Measurements from ENCODE around the gene UNC13B.

UNC13B gene

DNA sequence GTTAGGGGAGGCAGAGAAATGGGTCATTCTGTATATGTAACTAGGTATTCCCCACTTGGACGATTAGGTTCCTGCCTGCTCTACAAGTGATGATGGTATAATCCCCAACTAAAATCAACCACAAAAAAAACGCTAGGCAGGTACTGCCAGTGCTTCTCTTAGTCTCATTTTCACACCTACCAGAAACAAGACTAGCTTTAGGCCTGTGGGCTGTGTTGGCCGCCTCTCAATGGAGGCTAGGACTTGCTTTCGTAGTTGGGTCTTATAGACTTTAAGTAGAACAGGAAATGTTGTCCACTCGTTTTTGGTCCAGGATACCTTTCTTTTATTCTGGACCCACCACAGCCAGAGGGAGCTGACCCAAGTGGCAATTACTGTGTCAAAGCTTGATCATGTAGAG lies 111.8 kb downstream of the UNC13B start:
- Histone ChIP-seq H3K27ac (ENCODE audit: insufficient read depth in 1 of 2, low read depth in 1 of 2, low read length in 2 of 2, poor library complexity in 1 of 2, severe bottlenecking in 2 of 2) (no peak overlapping the region), H3K9me3 (ENCODE audit: control extremely low read depth in 1 of 5, control insufficient read depth in 4 of 5, insufficient read depth in 2 of 5, low read depth in 1 of 5, low read length in 4 of 5) (no peaks in the 10 kb centered on the region), H3K4me3 (ENCODE audit: control insufficient read depth in 1 of 7, extremely low read depth in 1 of 7, insufficient read depth in 4 of 7, low read depth in 2 of 7, low read length in 6 of 7) (no peak overlapping the region), H3K4me1 (ENCODE audit: control extremely low read depth in 1 of 4, control insufficient read depth in 4 of 4, insufficient read depth in 4 of 4, low read length in 3 of 4) (peaks cover 0 to 11% (median 0%) of the 10 kb centered on the region in 4 experiments), H3K36me3 (ENCODE audit: control insufficient read depth in 4 of 4, insufficient read depth in 4 of 4, low read length in 3 of 4) (no peaks in the 10 kb centered on the region), H3K27me3 (replicated peaks in 2 of 5; ENCODE audit: control insufficient read depth in 4 of 5, insufficient read depth in 5 of 5, low read length in 4 of 5) (no peaks in the 10 kb centered on the region)
- ChIA-PET POLR2A (no interaction called here), CTCF (interaction anchor here (0.7 to 1.1 kb wide), 2 partner anchors 14 to 88 kb away, joined by 3 read pairs; no protein-coding TSS in a partner anchor)
- DNase-seq, result no peak
- WGBS (ENCODE audit: insufficient coverage), result 100% methylated on average over 3 of the region's 5 CpGs

DNA sequence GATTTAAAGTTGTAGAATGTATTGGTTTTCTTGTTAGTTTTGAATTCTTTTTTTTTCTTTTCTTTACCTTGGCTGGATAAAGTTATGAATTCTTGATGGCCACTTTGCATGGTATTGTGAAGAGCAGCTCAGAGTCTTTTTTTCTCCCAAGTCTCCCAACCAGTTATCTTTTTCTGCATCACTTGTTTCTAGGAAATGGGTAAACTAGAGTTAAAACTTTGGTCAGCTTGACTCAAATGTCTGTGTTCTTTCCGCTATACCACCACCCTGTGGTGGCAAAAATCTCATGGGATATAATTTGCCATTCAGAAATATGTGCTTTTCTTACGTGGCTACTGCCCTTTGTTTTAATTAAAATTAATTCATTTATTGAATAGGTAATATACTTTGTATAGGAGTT lies 113.2 kb downstream of the UNC13B start:
- Histone ChIP-seq H3K27ac (ENCODE audit: insufficient read depth in 1 of 2, low read depth in 1 of 2, low read length in 2 of 2, poor library complexity in 1 of 2, severe bottlenecking in 2 of 2) (no peak overlapping the region), H3K27me3 (replicated peaks in 2 of 5; ENCODE audit: control insufficient read depth in 4 of 5, insufficient read depth in 5 of 5, low read length in 4 of 5) (no peaks in the 10 kb centered on the region), H3K9me3 (ENCODE audit: control extremely low read depth in 1 of 5, control insufficient read depth in 4 of 5, insufficient read depth in 2 of 5, low read depth in 1 of 5, low read length in 4 of 5) (no peaks in the 10 kb centered on the region), H3K4me3 (ENCODE audit: control insufficient read depth in 1 of 7, extremely low read depth in 1 of 7, insufficient read depth in 4 of 7, low read depth in 2 of 7, low read length in 6 of 7) (no peak overlapping the region), H3K36me3 (ENCODE audit: control insufficient read depth in 4 of 4, insufficient read depth in 4 of 4, low read length in 3 of 4) (no peaks in the 10 kb centered on the region), H3K4me1 (ENCODE audit: control extremely low read depth in 1 of 4, control insufficient read depth in 4 of 4, insufficient read depth in 4 of 4, low read length in 3 of 4) (peaks cover 0 to 11% (median 0%) of the 10 kb centered on the region in 4 experiments)
- ChIA-PET CTCF (interaction anchor here (1.0 kb wide), 1 partner anchor 158 kb away, joined by 6 read pairs; no protein-coding TSS in a partner anchor), POLR2A (no interaction called here)
- no CpG with 5 or more reads among the region's 2 CpGs for WGBS (ENCODE audit: insufficient coverage)
- peak; percentile 29 to 47 (median 34) for DNase-seq

DNA sequence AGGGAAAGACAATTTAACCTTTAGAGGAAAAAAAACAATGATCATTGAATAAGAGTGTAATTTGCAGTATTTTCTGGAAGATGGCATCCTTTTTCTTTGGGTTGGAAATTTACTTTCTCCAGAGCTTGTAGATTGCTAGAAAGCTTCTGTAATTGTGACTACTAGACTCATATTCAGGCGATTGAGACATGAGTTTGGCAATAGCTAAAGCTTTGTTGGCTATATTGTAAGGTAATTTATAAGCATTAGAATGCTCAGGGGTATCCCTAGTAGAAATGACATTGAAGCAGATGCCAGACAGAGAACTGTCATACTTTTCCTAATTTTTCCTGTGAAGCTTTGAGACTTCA lies 115.3 kb downstream of the UNC13B start:
- H3K27ac ChIP-seq (ENCODE audit: insufficient read depth in 1 of 2, low read depth in 1 of 2, low read length in 2 of 2, poor library complexity in 1 of 2, severe bottlenecking in 2 of 2), result no peak overlapping the region

DNA sequence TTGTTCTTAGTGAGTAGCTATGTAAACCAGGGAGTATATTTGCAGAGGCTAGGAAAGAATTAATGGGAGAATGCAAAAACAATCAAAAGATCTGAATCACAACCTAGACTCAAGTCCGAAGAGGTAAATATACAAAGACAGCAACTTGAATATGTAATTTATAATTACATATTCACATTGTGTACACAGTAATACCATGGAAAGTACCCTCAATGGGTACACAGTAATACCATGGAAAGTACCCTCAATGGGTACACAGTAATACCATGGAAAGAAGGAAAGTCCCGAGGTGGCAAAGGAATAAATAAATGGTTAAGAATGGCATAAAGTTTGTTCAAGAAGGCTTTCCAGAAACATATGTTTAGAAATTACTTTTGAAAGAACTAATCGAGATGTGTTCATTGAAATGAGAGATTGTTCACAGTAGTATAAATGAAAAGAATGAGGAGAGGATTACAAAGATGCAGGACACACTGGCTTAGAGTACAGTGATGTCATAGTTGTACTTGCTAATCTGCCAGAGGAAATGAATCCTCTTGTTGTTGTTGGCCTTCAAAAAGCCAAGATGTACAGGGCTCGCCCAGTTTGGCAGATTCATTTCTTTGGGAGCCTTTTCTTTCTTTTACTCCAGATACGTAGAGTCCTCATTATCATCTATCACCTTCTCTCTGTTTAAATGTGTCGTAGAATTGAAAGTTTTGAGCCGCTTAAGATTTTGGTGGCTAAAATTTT lies 116.0 kb downstream of the UNC13B start:
- Histone ChIP-seq H3K9me3 (ENCODE audit: control extremely low read depth in 1 of 5, control insufficient read depth in 4 of 5, insufficient read depth in 2 of 5, low read depth in 1 of 5, low read length in 4 of 5) (no peaks in the 10 kb centered on the region), H3K27me3 (replicated peaks in 2 of 5; ENCODE audit: control insufficient read depth in 4 of 5, insufficient read depth in 5 of 5, low read length in 4 of 5) (no peaks in the 10 kb centered on the region), H3K27ac (ENCODE audit: insufficient read depth in 1 of 2, low read depth in 1 of 2, low read length in 2 of 2, poor library complexity in 1 of 2, severe bottlenecking in 2 of 2) (no peak overlapping the region), H3K4me3 (ENCODE audit: control insufficient read depth in 1 of 7, extremely low read depth in 1 of 7, insufficient read depth in 4 of 7, low read depth in 2 of 7, low read length in 6 of 7) (no peak overlapping the region), H3K4me1 (ENCODE audit: control extremely low read depth in 1 of 4, control insufficient read depth in 4 of 4, insufficient read depth in 4 of 4, low read length in 3 of 4) (peaks cover 0 to 11% (median 0%) of the 10 kb centered on the region in 4 experiments), H3K36me3 (ENCODE audit: control insufficient read depth in 4 of 4, insufficient read depth in 4 of 4, low read length in 3 of 4) (no peaks in the 10 kb centered on the region)
- DNase-seq, result no peak
- WGBS (ENCODE audit: insufficient coverage), result 97% methylated on average over 2 of the region's 7 CpGs
- CTCF ChIA-PET, result interaction anchor here (1.0 to 1.1 kb wide), 3 partner anchors 19 to 276 kb away, joined by 3 read pairs; no protein-coding TSS in a partner anchor
- POLR2A ChIA-PET, result no interaction called here

More for the DNA sequence above, 115.3 kb downstream of the UNC13B start:
- peaks cover 0 to 11% (median 0%) of the 10 kb centered on the region in 4 experiments for H3K4me1 ChIP-seq (ENCODE audit: control extremely low read depth in 1 of 4, control insufficient read depth in 4 of 4, insufficient read depth in 4 of 4, low read length in 3 of 4)
- H3K36me3 ChIP-seq (ENCODE audit: control insufficient read depth in 4 of 4, insufficient read depth in 4 of 4, low read length in 3 of 4), result no peaks in the 10 kb centered on the region
- WGBS (ENCODE audit: insufficient coverage), result 88% methylated on average over 1 of the region's 1 CpG
- DNase-seq, result no peak
- CTCF ChIA-PET, result interaction anchor here (1.0 to 1.1 kb wide), 3 partner anchors 18 to 276 kb away, joined by 3 read pairs; no protein-coding TSS in a partner anchor
- H3K4me3 ChIP-seq (ENCODE audit: control insufficient read depth in 1 of 7, extremely low read depth in 1 of 7, insufficient read depth in 4 of 7, low read depth in 2 of 7, low read length in 6 of 7), result peak overlapping the region in 2 of 7 experiments; percentile 37 to 76
- no peaks in the 10 kb centered on the region for H3K27me3 ChIP-seq (replicated peaks in 2 of 5; ENCODE audit: control insufficient read depth in 4 of 5, insufficient read depth in 5 of 5, low read length in 4 of 5)
- POLR2A ChIA-PET, result no interaction called here
- no peaks in the 10 kb centered on the region for H3K9me3 ChIP-seq (ENCODE audit: control extremely low read depth in 1 of 5, control insufficient read depth in 4 of 5, insufficient read depth in 2 of 5, low read depth in 1 of 5, low read length in 4 of 5)

DNA sequence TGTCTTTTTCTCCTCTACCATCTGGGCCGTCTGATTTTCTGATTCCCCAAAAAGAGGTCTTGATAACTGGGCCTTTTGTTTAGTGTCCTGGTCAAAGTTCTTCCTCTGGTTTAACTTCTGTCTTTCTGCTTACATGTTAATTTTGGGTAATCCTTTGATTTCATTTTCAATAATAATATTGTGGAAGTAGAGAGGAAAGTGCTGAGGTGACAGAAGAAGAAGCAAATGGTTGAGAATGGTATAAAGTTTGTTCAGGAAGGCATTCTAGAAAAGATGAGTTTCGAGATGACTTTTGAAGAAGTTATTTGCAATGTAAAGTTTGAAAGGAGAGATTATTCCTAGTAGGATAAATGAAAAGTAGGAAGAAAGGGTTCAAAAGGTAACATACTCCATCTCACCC lies 118.1 kb downstream of the UNC13B start:
- Histone ChIP-seq H3K27ac (ENCODE audit: insufficient read depth in 1 of 2, low read depth in 1 of 2, low read length in 2 of 2, poor library complexity in 1 of 2, severe bottlenecking in 2 of 2) (no peak overlapping the region), H3K9me3 (ENCODE audit: control extremely low read depth in 1 of 5, control insufficient read depth in 4 of 5, insufficient read depth in 2 of 5, low read depth in 1 of 5, low read length in 4 of 5) (no peaks in the 10 kb centered on the region), H3K36me3 (ENCODE audit: control insufficient read depth in 4 of 4, insufficient read depth in 4 of 4, low read length in 3 of 4) (no peaks in the 10 kb centered on the region), H3K4me3 (ENCODE audit: control insufficient read depth in 1 of 7, extremely low read depth in 1 of 7, insufficient read depth in 4 of 7, low read depth in 2 of 7, low read length in 6 of 7) (no peak overlapping the region), H3K27me3 (replicated peaks in 2 of 5; ENCODE audit: control insufficient read depth in 4 of 5, insufficient read depth in 5 of 5, low read length in 4 of 5) (no peaks in the 10 kb centered on the region), H3K4me1 (ENCODE audit: control extremely low read depth in 1 of 4, control insufficient read depth in 4 of 4, insufficient read depth in 4 of 4, low read length in 3 of 4) (peaks cover 0 to 11% (median 0%) of the 10 kb centered on the region in 4 experiments)
- 100% methylated on average over 1 of the region's 2 CpGs for WGBS (ENCODE audit: insufficient coverage)
- no peak for DNase-seq
- CTCF ChIA-PET, result interaction anchor here (0.8 kb wide), 1 partner anchor 21 kb away, joined by 3 read pairs; no protein-coding TSS in a partner anchor
- POLR2A ChIA-PET, result no interaction called here

DNA sequence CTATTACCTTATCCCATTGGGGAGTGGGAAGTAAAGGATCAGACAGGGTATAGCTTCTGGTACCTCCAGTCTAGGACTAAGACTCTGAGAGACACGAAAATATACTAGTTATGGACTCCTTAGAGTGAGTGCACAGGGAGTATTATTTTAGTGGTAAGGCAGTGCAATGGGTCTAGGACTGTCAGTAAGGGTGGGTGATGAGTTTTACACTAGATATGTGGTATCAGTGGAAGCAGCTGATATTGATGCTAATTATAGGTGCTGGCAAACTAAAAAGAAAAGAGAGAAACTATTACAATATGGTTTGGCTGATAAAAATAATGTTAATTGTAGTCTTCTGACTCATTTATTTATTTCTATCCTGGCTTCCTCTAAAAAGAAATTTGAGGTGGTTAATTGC lies 118.6 kb downstream of the UNC13B start:
- ChIA-PET CTCF (interaction anchor here (0.8 kb wide), 1 partner anchor 22 kb away, joined by 3 read pairs; no protein-coding TSS in a partner anchor), POLR2A (no interaction called here)
- 100% methylated on average over 1 of the region's 1 CpG for WGBS (ENCODE audit: insufficient coverage)
- peak in 1 of 3 donors; percentile 29 for DNase-seq
- Histone ChIP-seq H3K4me3 (ENCODE audit: control insufficient read depth in 1 of 7, extremely low read depth in 1 of 7, insufficient read depth in 4 of 7, low read depth in 2 of 7, low read length in 6 of 7) (no peak overlapping the region), H3K36me3 (ENCODE audit: control insufficient read depth in 4 of 4, insufficient read depth in 4 of 4, low read length in 3 of 4) (no peaks in the 10 kb centered on the region), H3K4me1 (ENCODE audit: control extremely low read depth in 1 of 4, control insufficient read depth in 4 of 4, insufficient read depth in 4 of 4, low read length in 3 of 4) (peaks cover 0 to 8% (median 0%) of the 10 kb centered on the region in 4 experiments), H3K27me3 (replicated peaks in 2 of 5; ENCODE audit: control insufficient read depth in 4 of 5, insufficient read depth in 5 of 5, low read length in 4 of 5) (no peaks in the 10 kb centered on the region), H3K9me3 (ENCODE audit: control extremely low read depth in 1 of 5, control insufficient read depth in 4 of 5, insufficient read depth in 2 of 5, low read depth in 1 of 5, low read length in 4 of 5) (no peaks in the 10 kb centered on the region), H3K27ac (ENCODE audit: insufficient read depth in 1 of 2, low read depth in 1 of 2, low read length in 2 of 2, poor library complexity in 1 of 2, severe bottlenecking in 2 of 2) (no peak overlapping the region)

DNA sequence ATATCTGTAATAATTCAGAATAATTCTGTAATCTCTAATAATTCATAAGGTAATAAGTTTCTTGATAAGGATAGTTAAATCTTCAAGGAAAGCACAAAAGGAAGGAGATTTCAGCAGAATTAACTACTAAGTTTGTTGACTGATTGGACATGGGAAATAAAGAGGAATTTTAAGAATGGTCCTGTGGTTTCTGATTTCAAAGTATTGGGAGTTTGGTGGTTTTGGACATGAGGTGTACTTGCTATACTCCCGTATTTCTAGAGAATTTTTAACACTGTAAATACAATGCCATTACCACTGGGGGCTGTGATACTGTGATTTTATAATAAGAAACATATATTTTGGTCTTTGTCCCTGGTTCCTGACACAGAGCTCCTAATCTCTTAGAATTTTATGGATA lies 123.9 kb downstream of the UNC13B start:
- DNase-seq, result no peak
- Histone ChIP-seq H3K27ac (ENCODE audit: insufficient read depth in 1 of 2, low read depth in 1 of 2, low read length in 2 of 2, poor library complexity in 1 of 2, severe bottlenecking in 2 of 2) (no peak overlapping the region), H3K9me3 (ENCODE audit: control extremely low read depth in 1 of 5, control insufficient read depth in 4 of 5, insufficient read depth in 2 of 5, low read depth in 1 of 5, low read length in 4 of 5) (peaks cover 0 to 3% (median 0%) of the 10 kb centered on the region in 5 experiments), H3K27me3 (replicated peaks in 2 of 5; ENCODE audit: control insufficient read depth in 4 of 5, insufficient read depth in 5 of 5, low read length in 4 of 5) (no peaks in the 10 kb centered on the region), H3K36me3 (ENCODE audit: control insufficient read depth in 4 of 4, insufficient read depth in 4 of 4, low read length in 3 of 4) (no peaks in the 10 kb centered on the region), H3K4me3 (ENCODE audit: control insufficient read depth in 1 of 7, extremely low read depth in 1 of 7, insufficient read depth in 4 of 7, low read depth in 2 of 7, low read length in 6 of 7) (no peak overlapping the region), H3K4me1 (ENCODE audit: control extremely low read depth in 1 of 4, control insufficient read depth in 4 of 4, insufficient read depth in 4 of 4, low read length in 3 of 4) (no peaks in the 10 kb centered on the region)
- WGBS (ENCODE audit: insufficient coverage), result no CpG with 5 or more reads among the region's 1 CpG
- POLR2A ChIA-PET, result no interaction called here
- CTCF ChIA-PET, result interaction anchor here (0.6 kb wide), 1 partner anchor 126 kb away, joined by 3 read pairs; no protein-coding TSS in a partner anchor

All from common myeloid progenitor, CD34-positive (primary cell).